Hepatocyte (in vitro differentiated cells): Measurements from ENCODE around the gene FMO4.

Experiments
- CTCF ChIP-seq: fragments of 200-600 bp; sonication (generic); IDR thresholded peaks from 2 replicates; pipeline ENCODE4 v1.5.1; 2016; ENCODE audit warnings: antibody characterized with exemption, mild to moderate bottlenecking; ENCODE audit not compliant: poor library complexity
- EZH2 ChIP-seq: fragments of 200-600 bp; sonication (generic); IDR thresholded peaks from 2 replicates; pipeline ENCODE4 v1.6.1; 2016; ENCODE audit warnings: antibody characterized with exemption, mild to moderate bottlenecking, borderline replicate concordance

DNA sequence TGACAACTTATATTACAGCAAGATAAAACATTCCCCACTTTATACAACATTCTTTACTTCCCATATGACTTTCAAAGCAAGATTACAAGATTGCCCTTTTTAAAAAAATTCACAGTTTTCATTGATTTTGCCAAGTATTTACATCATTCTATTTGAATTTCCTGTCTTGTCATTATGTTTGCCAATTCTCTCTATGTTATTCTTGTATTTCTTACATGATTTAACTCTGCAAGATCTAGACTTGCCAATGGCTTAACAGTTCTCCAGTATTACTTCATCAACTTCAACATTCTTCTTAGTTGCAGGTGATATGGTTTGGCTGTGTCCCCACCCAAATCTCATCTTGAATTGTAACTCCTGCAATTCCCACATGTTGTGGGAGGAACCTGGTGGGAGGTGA lies 31.6 kb downstream of the FMO4 start:
- TF ChIP-seq EZH2 = no peak
- no peak for TF ChIP-seq CTCF
